ENCODE data around the gene P3H3. TPM values are rescaled to one million over a fixed set of nuclear protein-coding genes. Genes with fewer than 3 reads are reported as not detected.

Gene P3H3
- total and polyA plus RNA-seq, 4 donors: 0.42 to 1.9 (median 1.6) TPM

- TF ChIP-seq CTCF (IDR thresholded peaks at IDR 0.05; ENCODE audit: low read depth, low read length, missing input control) (no peak), FOXA2 (IDR thresholded peaks at IDR 0.05) (no peak), EGR1 (IDR thresholded peaks at IDR 0.05; ENCODE audit: low read depth in 2 of 2) (no peak), HNF4G (IDR thresholded peaks at IDR 0.05) (no peak), RAD21 (IDR thresholded peaks at IDR 0.05) (no peak), YY1 (IDR thresholded peaks at IDR 0.05) (no peak), GABPA (IDR thresholded peaks at IDR 0.05 in 1 of 2, conservative IDR thresholded peaks at IDR 0.05 in 1 of 2) (no peak), NR2F2 (IDR thresholded peaks at IDR 0.05) (no peak), SP1 (IDR thresholded peaks at IDR 0.05) (no peak)
These were observed 5.6 kb upstream of the P3H3 start (continued) for GRCh38 chr12:6822426-6823135.

- 88% methylated on average over 12 of the region's 12 CpGs for WGBS
- no peak for TF ChIP-seq EGR1 (IDR thresholded peaks at IDR 0.05; ENCODE audit: low read depth in 2 of 2)
- TF ChIP-seq CTCF (IDR thresholded peaks at IDR 0.05; ENCODE audit: low read depth, low read length, missing input control): no peak
- no peak for TF ChIP-seq REST (IDR thresholded peaks at IDR 0.05)
- TF ChIP-seq HNF4A (conservative IDR thresholded peaks at IDR 0.05): no peak
- no peak for TF ChIP-seq GABPA (IDR thresholded peaks at IDR 0.05 in 1 of 2, conservative IDR thresholded peaks at IDR 0.05 in 1 of 2)
- TF ChIP-seq MAX (IDR thresholded peaks at IDR 0.05): no peak
- TF ChIP-seq HNF4G (IDR thresholded peaks at IDR 0.05): no peak
- no peak for TF ChIP-seq ZBTB33 (IDR thresholded peaks at IDR 0.05)
- no peak for DNase-seq (ENCODE audit: low spot score)
These were observed 4.8 kb upstream of the P3H3 start for GRCh38 chr12:6823182-6824084.

More at GRCh38 chr12:6823182-6824084, 4.8 kb upstream of the P3H3 start:
- peaks cover 2 to 40% (median 29%) of the 10 kb centered on the region in 4 donors for H3K4me1 ChIP-seq (ENCODE audit: control insufficient read depth in 4 of 4, insufficient read depth in 4 of 4, low read length in 3 of 4)
- no peak overlapping the region for H3K9ac ChIP-seq (ENCODE audit: low read depth in 1 of 2, low read length in 2 of 2)
- H3K27ac ChIP-seq (ENCODE audit: low read depth in 1 of 2, low read length in 2 of 2): no peak overlapping the region
- H3K9me3 ChIP-seq (ENCODE audit: control insufficient read depth in 4 of 4, low read length in 3 of 4): no peaks in the 10 kb centered on the region
- H3K36me3 ChIP-seq (ENCODE audit: control insufficient read depth in 4 of 4, insufficient read depth in 3 of 4, low read depth in 1 of 4, low read length in 3 of 4): no peaks in the 10 kb centered on the region
- peaks cover 0 to 2% (median 0%) of the 10 kb centered on the region in 4 donors for H3K27me3 ChIP-seq (ENCODE audit: control insufficient read depth in 4 of 4, insufficient read depth in 4 of 4, low read length in 3 of 4)
- H3K4me3 ChIP-seq (ENCODE audit: low read depth in 1 of 3, low read length in 3 of 3): no peak overlapping the region

All from liver (tissue), 9 donors.